ENCODE results near the gene PDSS2.

GRCh38 chr6:107318100-107318736, 141.1 kb downstream of the PDSS2 start:
- TF ChIP-seq CTCF (IDR thresholded peaks at IDR 0.05; ENCODE audit: borderline replicate concordance, extremely low read depth, low read length, poor library complexity, severe bottlenecking) (peak; percentile 83), EZH2 (IDR thresholded peaks at IDR 0.05; ENCODE audit: borderline replicate concordance, low read depth, low read length, severe bottlenecking) (no peak)
